Gastroesophageal sphincter (tissue), 4 donors: Measurements from ENCODE around the gene UNC119B. TPM values are rescaled to one million over a fixed set of nuclear protein-coding genes. Genes with fewer than 3 reads are reported as not detected.

ENCODE experiments used
- ATAC-seq: fragments of 150-250 bp; one replicate; pipeline ENCODE4 v1.9.1; 2016; ENCODE audit warnings: mild to moderate bottlenecking, moderate library complexity
- H3K27ac ChIP-seq, 4 donors: fragments of 200-600 bp; sonication (generic) in 3 of 4; 1 replicate in 3 of 4; 2 replicates in 1 of 4; pipeline ENCODE4 v1.5.1; 2016 to 2019
- H3K27me3 ChIP-seq: fragments of 200-600 bp; sonication (generic); one replicate; pipeline ENCODE4 v1.5.1; 2019
- H3K36me3 ChIP-seq, 2 donors: fragments of 200-600 bp; sonication (generic); one replicate each; pipeline ENCODE4 v1.5.1; 2019; ENCODE audit warnings: control low read depth in 1 of 2
- H3K4me1 ChIP-seq, 3 donors: fragments of 200-600 bp; sonication (generic); 1 replicate in 2 of 3; 2 replicates in 1 of 3; pipeline ENCODE4 v1.5.1; 2016 to 2019; ENCODE audit warnings: control low read depth in 2 of 3
- H3K4me3 ChIP-seq, 2 donors: fragments of 200-600 bp; sonication (generic); one replicate each; pipeline ENCODE4 v1.5.1; 2019; ENCODE audit warnings: mild to moderate bottlenecking in 1 of 2, moderate library complexity in 1 of 2
- H3K9me3 ChIP-seq, 3 donors: fragments of 200-600 bp; sonication (generic); one replicate each; pipeline ENCODE4 v1.5.1; 2017 to 2019; ENCODE audit warnings: control low read depth in 2 of 3
- EP300 ChIP-seq: sonication (generic); formaldehyde crosslinking; IDR thresholded peaks from one replicate; pipeline ENCODE4 v1.6.1; 2017; ENCODE audit warnings: antibody characterized with exemption, mild to moderate bottlenecking
- POLR2A ChIP-seq, 2 donors: fragments of 450-650 bp; IDR thresholded peaks; one replicate each; pipeline ENCODE4 v1.6.1; 2017; ENCODE audit warnings: antibody characterized with exemption in 2 of 2, mild to moderate bottlenecking in 2 of 2, moderate library complexity in 1 of 2
- POLR2AphosphoS5 ChIP-seq: sonication (generic); formaldehyde crosslinking; IDR thresholded peaks from one replicate; pipeline ENCODE4 v1.6.1; 2017; ENCODE audit warnings: antibody characterized with exemption
- WGBS, 2 donors: methylation state at CpG; one replicate each; pipeline ENCODE4 v1.1.5; 2018; ENCODE audit warnings: low coverage in 1 of 2; 5-methylcytosine and 5-hydroxymethylcytosine counted together
- total RNA-seq, 4 donors: library from RNA; depleted of rRNA; stranded (reverse); fragments of >200 nt; gene quantifications; one replicate each; pipeline ENCODE4 v1.1.0, GENCODE V29; 2016
- TF ChIP-seq, protein P1 (sequence below), 4 experiments: fragments of 200-600 bp in 2 of 4; fragments of 450-650 bp in 2 of 4; sonication (generic) in 1 of 4; IDR thresholded peaks; one replicate each; pipeline ENCODE4 v1.5.1; 2017 to 2019; ENCODE audit warnings: antibody characterized with exemption in 4 of 4, mild to moderate bottlenecking in 2 of 4, moderate library complexity in 2 of 4

The UNC119B gene
- total RNA-seq, 4 donors from 2014 or later, result 21.8 to 33.3 (median 27.8) TPM

DNA sequence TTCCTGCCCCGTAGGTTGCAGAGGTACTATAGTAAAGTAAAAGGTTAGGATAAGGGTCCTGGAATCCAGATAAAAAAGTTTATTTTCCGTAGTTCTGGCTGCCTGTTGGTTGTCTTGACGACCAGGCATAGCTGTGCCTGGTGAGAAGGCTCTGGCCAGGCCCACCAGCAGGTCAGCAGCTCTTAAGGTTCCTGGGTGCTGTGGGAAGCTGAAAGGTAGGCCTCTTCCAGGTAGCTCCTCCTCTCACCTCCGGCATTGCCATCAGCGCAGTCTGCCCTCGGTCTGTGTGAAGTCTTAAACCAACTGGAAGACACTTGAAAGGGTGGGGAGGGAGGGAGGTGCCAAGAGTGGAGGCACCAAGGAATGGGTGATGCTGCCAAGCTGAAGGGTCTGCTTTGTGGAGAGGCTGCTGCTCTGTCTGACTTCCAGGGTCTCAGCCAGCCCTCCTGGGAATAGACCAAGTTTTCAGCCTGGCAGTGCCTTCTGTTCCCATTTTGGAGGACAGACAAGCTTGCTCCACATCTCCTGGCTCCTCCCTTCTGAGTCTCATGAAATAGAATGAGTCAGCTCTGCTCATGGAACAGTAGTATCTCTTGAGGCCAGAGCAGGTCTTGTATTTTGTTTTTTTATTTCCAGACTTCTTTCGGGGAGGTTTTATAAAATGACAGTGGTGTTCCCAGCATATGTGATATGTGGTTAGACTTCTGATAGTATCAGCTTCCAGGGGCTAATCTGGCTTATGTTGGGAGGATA, 10.2 kb downstream of the UNC119B start:
- TF ChIP-seq EP300 (no peak), POLR2AphosphoS5 (no peak), POLR2A (IDR thresholded peaks at IDR 0.05) (no peak)
- TF ChIP-seq, protein P1, sequence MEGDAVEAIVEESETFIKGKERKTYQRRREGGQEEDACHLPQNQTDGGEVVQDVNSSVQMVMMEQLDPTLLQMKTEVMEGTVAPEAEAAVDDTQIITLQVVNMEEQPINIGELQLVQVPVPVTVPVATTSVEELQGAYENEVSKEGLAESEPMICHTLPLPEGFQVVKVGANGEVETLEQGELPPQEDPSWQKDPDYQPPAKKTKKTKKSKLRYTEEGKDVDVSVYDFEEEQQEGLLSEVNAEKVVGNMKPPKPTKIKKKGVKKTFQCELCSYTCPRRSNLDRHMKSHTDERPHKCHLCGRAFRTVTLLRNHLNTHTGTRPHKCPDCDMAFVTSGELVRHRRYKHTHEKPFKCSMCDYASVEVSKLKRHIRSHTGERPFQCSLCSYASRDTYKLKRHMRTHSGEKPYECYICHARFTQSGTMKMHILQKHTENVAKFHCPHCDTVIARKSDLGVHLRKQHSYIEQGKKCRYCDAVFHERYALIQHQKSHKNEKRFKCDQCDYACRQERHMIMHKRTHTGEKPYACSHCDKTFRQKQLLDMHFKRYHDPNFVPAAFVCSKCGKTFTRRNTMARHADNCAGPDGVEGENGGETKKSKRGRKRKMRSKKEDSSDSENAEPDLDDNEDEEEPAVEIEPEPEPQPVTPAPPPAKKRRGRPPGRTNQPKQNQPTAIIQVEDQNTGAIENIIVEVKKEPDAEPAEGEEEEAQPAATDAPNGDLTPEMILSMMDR (IDR thresholded peaks at IDR 0.05), result no peak
- Histone ChIP-seq H3K9me3 (no peaks in the 10 kb centered on the region), H3K4me3 (no peak overlapping the region), H3K27me3 (no peaks in the 10 kb centered on the region), H3K4me1 (peaks cover 0 to 10% (median 6%) of the 10 kb centered on the region in 3 donors), H3K36me3 (peaks cover 0 to 83% of the 10 kb centered on the region in 2 donors), H3K27ac (peak overlapping the region in 2 of 4 donors; percentile 22 to 33)
- ATAC-seq, result peak; percentile 52
- 60 to 67% methylated on average over 2 to 5 of the region's 7 CpGs for WGBS, 2 donors

DNA sequence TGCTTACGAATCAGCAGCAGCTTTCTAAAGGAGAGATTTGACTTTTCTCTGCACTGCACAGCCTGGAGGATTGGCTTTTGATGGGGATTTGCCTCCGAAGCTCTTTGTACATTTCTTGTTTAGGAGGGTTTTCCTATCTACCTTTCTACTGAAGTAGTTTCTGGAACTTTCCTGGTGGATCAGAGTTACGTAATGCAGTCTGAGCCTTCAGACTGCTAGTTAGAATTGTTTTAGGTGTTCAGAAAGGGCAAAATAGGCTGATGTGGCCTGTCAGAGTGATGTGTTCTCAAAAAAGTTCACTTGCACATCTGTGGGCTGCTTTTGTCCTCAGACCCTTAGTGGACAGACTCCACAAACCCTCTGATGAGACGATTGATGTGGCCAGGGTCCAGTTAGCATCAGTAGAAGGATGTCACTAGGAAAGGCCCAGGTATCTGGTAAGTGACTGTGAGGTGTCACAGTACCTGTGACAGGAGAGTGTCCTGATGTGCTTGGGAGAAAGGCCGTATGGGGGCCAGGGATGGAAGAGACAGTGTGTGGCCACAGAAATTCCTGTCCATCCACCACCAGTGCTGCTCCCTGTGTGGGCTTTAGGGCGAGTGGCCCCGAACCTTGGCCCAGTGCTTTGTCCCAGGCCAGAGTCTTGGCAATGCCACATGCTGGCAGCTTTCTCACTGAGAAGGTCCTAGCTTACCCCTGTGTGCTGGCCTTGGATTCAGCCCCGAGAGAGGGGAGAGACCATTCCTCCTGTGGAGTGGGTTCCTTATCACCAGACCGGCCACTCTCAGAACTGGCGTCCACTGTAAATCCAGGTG, 10.9 kb downstream of the UNC119B start:
- Histone ChIP-seq H3K27me3 (no peaks in the 10 kb centered on the region), H3K9me3 (no peaks in the 10 kb centered on the region), H3K4me1 (peaks cover 0 to 14% (median 6%) of the 10 kb centered on the region in 3 donors), H3K27ac (peak overlapping the region in 2 of 4 donors; percentile 8 to 33), H3K36me3 (peaks cover 0 to 75% of the 10 kb centered on the region in 2 donors), H3K4me3 (no peak overlapping the region)
- ATAC-seq, result no peak
- WGBS, 2 donors, result 90 to 93% methylated on average over 3 to 7 of the region's 10 CpGs
- TF ChIP-seq POLR2AphosphoS5, result no peak
- TF ChIP-seq, protein P1 (IDR thresholded peaks at IDR 0.05), result no peak
- no peak for TF ChIP-seq EP300
- TF ChIP-seq POLR2A (IDR thresholded peaks at IDR 0.05), result no peak

DNA sequence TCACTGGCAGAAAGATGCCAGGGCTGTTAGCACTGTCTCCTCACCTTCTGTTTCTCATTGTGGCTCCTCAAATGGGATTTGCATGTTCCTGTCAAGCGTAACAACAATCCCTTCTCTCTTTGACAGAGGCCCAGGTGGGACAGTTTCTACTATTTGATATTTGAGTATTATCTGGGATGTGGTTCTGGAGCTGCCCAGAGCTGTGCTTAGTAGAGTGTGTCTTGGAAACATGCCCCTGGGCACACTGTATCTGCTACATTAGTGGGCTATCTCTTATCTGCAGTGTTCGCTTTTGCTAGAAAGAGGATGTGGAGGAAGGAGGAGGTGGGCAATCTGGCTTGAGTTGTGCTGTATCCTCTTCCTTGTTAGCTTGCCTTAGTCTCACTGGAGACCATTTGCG, 11.6 kb downstream of the UNC119B start:
- Histone ChIP-seq H3K4me3 (no peak overlapping the region), H3K4me1 (peaks cover 0 to 21% (median 6%) of the 10 kb centered on the region in 3 donors), H3K27me3 (no peaks in the 10 kb centered on the region), H3K27ac (peak overlapping the region in 1 of 4 donors; percentile 33), H3K36me3 (peaks cover 0 to 68% of the 10 kb centered on the region in 2 donors), H3K9me3 (no peaks in the 10 kb centered on the region)
- 60 to 100% methylated on average over 1 to 3 of the region's 3 CpGs for WGBS, 2 donors
- TF ChIP-seq POLR2AphosphoS5 (no peak), POLR2A (IDR thresholded peaks at IDR 0.05) (no peak), EP300 (no peak)
- TF ChIP-seq, protein P1 (IDR thresholded peaks at IDR 0.05), result no peak
- ATAC-seq, result no peak

GRCh38 chr12:120722784-120723183, 12.5 kb downstream of the UNC119B start:
- TF ChIP-seq POLR2A (IDR thresholded peaks at IDR 0.05) (no peak), EP300 (no peak), POLR2AphosphoS5 (no peak)
- TF ChIP-seq, protein P1 (IDR thresholded peaks at IDR 0.05), result no peak
- Histone ChIP-seq H3K36me3 (peaks cover 0 to 68% of the 10 kb centered on the region in 2 donors), H3K9me3 (no peaks in the 10 kb centered on the region), H3K4me3 (no peak overlapping the region), H3K27ac (no peak overlapping the region), H3K27me3 (no peaks in the 10 kb centered on the region), H3K4me1 (peaks cover 0 to 24% (median 6%) of the 10 kb centered on the region in 3 donors)
- no peak for ATAC-seq
- whole genome bisulfite sequencing, 2 donors, result 83 to 85% methylated on average over 1 to 2 of the region's 2 CpGs
